AML-193 (cell line): ENCODE measurements around the gene APBB1.

Experiments used
- DNase-seq, 2 experiments: peaks; one replicate each; lab custom pipeline; 2025; lab: John Stamatoyannopoulos, UW

APBB1 gene

GRCh38 chr11:6351782-6352382 is 67.0 kb downstream of the APBB1 start:
- DNase-seq, result no peak

DNA sequence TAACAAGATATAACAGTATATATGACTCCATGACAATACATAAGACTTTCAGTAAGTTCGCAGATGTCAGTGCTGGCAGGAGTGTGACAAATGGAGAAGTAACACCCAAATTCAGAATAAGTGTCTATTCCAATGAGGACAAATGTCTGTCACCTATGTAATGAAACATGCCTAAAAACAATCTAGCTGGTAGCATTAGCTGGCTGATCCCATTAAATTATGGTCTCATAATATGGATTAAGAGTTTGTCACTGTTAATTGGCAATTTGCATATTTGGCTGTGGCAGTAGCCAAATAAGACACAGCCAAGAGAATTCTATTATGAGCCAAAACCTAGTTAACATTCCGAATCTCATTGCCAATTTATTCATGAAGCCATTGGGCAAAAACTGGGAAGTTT is 68.4 kb downstream of the APBB1 start:
- DNase-seq, result no peak

DNA sequence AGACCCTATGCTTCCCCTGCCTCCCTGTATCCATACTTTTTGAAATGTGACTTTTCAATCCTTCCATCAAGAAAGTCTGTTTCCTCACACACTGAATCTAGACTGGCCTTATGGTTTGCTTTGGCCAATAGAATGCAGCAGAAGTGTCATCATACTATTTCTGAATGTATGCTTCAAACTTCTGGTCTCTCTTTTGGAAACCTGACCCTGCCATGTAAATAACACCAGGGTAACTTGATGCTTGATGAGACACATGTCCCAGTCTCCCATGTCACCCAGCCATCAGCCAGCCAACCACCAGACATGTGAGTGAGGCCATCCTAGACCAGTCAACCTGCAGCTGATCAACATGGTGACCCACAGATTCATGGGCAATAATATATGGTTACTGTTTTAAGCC is 68.9 kb downstream of the APBB1 start:
- DNase-seq, result no peak

DNA sequence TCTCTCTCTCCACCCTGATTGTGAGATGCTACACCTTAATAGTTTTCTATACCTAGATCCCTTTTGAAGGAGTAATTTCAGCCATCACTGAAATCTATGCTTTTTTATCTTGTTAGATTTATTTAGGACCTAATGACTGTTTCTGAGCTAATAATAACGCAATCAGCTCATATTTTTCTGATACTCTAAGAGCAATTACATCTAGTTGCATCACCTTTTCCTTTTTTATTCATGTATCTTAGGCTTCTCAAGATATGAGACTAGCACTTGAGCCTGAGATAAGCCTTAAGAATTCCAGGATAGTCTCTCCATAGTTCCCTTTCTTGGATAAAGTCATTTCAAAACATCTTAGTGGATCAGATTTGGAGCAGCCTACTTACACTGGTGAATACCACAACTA is 73.5 kb downstream of the APBB1 start:
- DNase-seq, result no peak
